Immature natural killer cell (primary cell): Measurements from ENCODE around the gene CDH4. TPM values are rescaled to one million over a fixed set of nuclear protein-coding genes. Genes with fewer than 3 reads are reported as not detected.

Source experiments
- DNase-seq, 3 donors: peaks; one replicate each; pipeline ENCODE4 v3.0.0; 2022; ENCODE audit warnings: mixed read lengths in 1 of 3
- H3K27ac Mint-ChIP-seq, 6 donors: one replicate each; pipeline ENCODE4 v1.8.0; 2020; ENCODE audit warnings: mixed read lengths in 6 of 6, mild to moderate bottlenecking in 5 of 6, inconsistent platforms in 4 of 6, moderate library complexity in 3 of 6
- H3K27me3 Mint-ChIP-seq, 3 donors: one replicate each; pipeline ENCODE4 v1.8.0; 2020 to 2021; ENCODE audit warnings: low read depth in 3 of 3, mild to moderate bottlenecking in 3 of 3, mixed read lengths in 3 of 3, moderate library complexity in 3 of 3, inconsistent platforms in 1 of 3
- H3K36me3 Mint-ChIP-seq, 3 donors: one replicate each; pipeline ENCODE4 v1.8.0; 2020; ENCODE audit warnings: mixed read lengths in 3 of 3, inconsistent platforms in 2 of 3, mild to moderate bottlenecking in 2 of 3
- H3K4me1 Mint-ChIP-seq, 2 donors: one replicate each; pipeline ENCODE4 v1.8.0; 2020; ENCODE audit warnings: inconsistent platforms in 2 of 2, mild to moderate bottlenecking in 2 of 2, mixed read lengths in 2 of 2, moderate library complexity in 1 of 2
- H3K4me3 Mint-ChIP-seq, 5 donors: one replicate each; pipeline ENCODE4 v1.8.0; 2020; ENCODE audit warnings: mild to moderate bottlenecking in 5 of 5, mixed read lengths in 5 of 5, inconsistent platforms in 3 of 5, moderate library complexity in 3 of 5
- H3K9me3 Mint-ChIP-seq, 6 donors: one replicate each; pipeline ENCODE4 v1.8.0; 2020; ENCODE audit warnings: mild to moderate bottlenecking in 6 of 6, mixed read lengths in 6 of 6, inconsistent platforms in 4 of 6, moderate library complexity in 3 of 6
- polyA plus RNA-seq, 3 donors: library from polyadenylated mRNA; unstranded; fragments of 300-500 nt; fragmentation: Illumina TruSeq; gene quantifications; one replicate each; pipeline ENCODE4 v1.2.3, GENCODE V29; 2021

CDH4 gene
- polyA plus RNA-seq, 3 donors from 2014 or later = not detected

DNA sequence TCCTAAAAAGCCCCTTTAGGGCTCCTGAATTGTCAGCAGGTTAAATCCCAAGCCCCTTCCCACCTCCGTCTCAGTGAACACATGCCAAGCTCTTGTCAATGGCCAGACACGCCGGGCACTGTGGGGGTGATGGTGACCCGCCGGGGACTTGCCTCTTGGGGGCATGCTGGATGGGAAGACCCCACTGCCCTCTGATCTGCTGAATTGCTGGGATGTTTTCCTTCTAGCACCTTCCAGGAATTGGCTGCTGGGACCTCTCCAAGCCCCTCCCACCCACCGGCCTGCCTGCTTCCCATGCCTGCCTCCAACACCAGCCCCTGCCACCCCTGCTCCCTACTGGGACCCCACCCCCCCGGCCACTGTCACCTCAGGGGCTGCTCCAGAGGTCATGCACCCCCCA, 345.9 kb downstream of the CDH4 start:
- DNase-seq = no peak
- Mint-ChIP-seq H3K27ac (no peak overlapping the region), H3K4me1 (no peaks in the 10 kb centered on the region), H3K36me3 (no peaks in the 10 kb centered on the region), H3K4me3 (no peak overlapping the region), H3K27me3 (peaks cover 0 to 5% (median 0%) of the 10 kb centered on the region in 3 donors), H3K9me3 (peaks cover 0 to 6% (median 4%) of the 10 kb centered on the region in 6 donors)

- H3K4me3 Mint-ChIP-seq = no peak overlapping the region
- no peak for DNase-seq
- H3K27ac Mint-ChIP-seq = no peak overlapping the region
- peaks cover 0 to 6% (median 0%) of the 10 kb centered on the region in 6 donors for H3K9me3 Mint-ChIP-seq
- no peaks in the 10 kb centered on the region for H3K4me1 Mint-ChIP-seq
- H3K36me3 Mint-ChIP-seq = no peaks in the 10 kb centered on the region
- H3K27me3 Mint-ChIP-seq = peaks cover 0 to 5% (median 0%) of the 10 kb centered on the region in 3 donors
These were observed 346.5 kb downstream of the CDH4 start for GRCh38 chr20:61598586-61598985.

DNA sequence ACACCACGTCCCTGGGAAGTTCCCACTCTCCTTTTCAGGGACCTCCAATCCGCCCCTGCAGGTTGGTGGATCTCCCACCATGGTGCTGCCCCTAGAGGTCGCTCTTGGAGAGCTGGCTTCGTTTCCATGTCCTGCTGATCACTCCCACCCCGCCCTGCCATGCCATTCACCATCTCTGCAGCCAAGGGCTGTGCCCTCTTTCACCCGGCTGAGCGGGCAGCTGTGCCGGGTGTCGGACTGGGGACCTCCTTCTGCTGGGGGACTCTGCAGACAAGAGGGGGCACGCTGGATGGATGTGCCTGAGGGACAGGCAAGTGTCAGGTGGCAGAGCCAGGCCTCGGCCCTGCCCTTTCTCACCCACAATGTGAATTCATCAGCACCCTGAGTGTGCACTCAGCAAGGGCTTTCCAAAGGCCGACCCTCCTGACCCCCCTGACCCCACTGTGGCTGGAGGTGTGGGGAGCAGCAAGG, 347.0 kb downstream of the CDH4 start:
- peaks cover 0 to 5% (median 2%) of the 10 kb centered on the region in 3 donors for H3K27me3 Mint-ChIP-seq
- H3K27ac Mint-ChIP-seq = no peak overlapping the region
- H3K4me3 Mint-ChIP-seq = no peak overlapping the region
- no peaks in the 10 kb centered on the region for H3K36me3 Mint-ChIP-seq
- H3K4me1 Mint-ChIP-seq = no peaks in the 10 kb centered on the region
- no peak for DNase-seq
- H3K9me3 Mint-ChIP-seq = peaks cover 0 to 6% (median 0%) of the 10 kb centered on the region in 6 donors

DNA sequence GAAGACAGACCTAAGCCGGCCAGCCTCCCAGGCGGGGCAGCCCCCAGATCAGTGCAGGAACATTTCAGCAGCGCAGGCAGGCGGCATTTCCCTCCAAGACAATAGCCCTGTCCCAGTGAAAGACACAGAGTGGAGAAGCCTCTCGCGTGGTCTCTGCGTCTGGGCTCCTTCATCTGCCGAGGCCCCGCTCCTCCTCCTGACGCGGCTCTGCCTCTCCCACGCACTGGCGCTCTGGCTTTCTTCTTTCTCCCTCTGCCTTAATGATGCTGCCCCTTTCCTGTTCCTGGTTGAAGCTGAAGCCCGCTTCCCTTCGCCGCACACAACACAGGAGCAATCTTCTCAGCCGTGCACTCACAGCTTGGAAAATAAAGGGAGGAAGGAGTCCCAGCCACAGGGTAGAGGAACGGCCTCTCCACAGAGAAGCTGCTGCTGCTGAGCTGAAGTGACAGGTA, 347.5 kb downstream of the CDH4 start:
- no peak overlapping the region for H3K27ac Mint-ChIP-seq
- no peak for DNase-seq
- H3K9me3 Mint-ChIP-seq = peaks cover 0 to 9% (median 0%) of the 10 kb centered on the region in 6 donors
- no peaks in the 10 kb centered on the region for H3K36me3 Mint-ChIP-seq
- no peaks in the 10 kb centered on the region for H3K4me1 Mint-ChIP-seq
- no peak overlapping the region for H3K4me3 Mint-ChIP-seq
- peaks cover 0 to 5% (median 2%) of the 10 kb centered on the region in 3 donors for H3K27me3 Mint-ChIP-seq

DNA sequence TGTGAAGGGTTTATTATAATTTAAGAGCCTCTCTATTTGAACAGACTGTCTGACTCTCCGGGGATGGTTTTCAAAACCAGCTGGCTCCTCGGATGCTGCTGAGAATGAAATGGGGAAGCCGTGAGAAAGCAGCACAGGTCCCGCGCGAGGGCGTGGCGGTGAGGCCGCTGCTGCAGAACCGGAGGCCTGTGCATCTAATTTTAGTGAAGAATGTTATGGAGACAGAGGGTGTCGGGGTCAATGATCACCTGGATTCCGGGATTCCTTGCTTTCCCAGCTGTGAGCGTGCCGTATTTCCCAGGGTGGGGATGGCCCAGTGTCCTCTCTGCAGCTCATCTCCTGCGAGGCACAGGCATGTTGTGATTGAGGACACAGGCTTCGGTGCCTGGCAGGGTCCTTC, 348.0 kb downstream of the CDH4 start:
- H3K4me3 Mint-ChIP-seq = no peak overlapping the region
- H3K4me1 Mint-ChIP-seq = no peaks in the 10 kb centered on the region
- H3K27ac Mint-ChIP-seq = no peak overlapping the region
- no peak for DNase-seq
- H3K9me3 Mint-ChIP-seq = peaks cover 0 to 9% (median 0%) of the 10 kb centered on the region in 6 donors
- H3K36me3 Mint-ChIP-seq = no peaks in the 10 kb centered on the region
- peaks cover 0 to 5% (median 2%) of the 10 kb centered on the region in 3 donors for H3K27me3 Mint-ChIP-seq

DNA sequence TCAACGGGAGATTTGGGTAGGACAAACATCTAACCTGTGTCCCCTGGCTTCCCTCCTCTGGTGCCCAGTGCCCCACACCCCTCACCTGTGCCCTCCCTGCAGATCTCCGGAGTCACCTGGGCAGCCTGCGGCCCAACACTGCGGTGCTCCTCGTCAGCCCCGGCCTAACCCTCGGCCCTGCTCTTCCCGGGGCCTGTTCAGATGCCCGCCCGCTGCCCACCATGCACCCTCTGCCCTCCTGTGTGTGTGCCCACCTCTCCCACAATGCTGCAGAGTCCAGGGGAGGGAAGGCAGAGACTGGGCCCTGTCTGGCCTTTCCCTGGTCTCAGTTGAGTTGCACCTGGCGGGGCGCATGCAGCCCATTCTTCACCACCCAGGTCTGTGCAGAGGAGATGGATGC, 349.3 kb downstream of the CDH4 start:
- no peak overlapping the region for H3K27ac Mint-ChIP-seq
- H3K9me3 Mint-ChIP-seq = peaks cover 0 to 6% (median 0%) of the 10 kb centered on the region in 6 donors
- H3K36me3 Mint-ChIP-seq = no peaks in the 10 kb centered on the region
- no peak overlapping the region for H3K4me3 Mint-ChIP-seq
- no peak for DNase-seq
- no peaks in the 10 kb centered on the region for H3K4me1 Mint-ChIP-seq
- peaks cover 0 to 3% (median 2%) of the 10 kb centered on the region in 3 donors for H3K27me3 Mint-ChIP-seq

DNA sequence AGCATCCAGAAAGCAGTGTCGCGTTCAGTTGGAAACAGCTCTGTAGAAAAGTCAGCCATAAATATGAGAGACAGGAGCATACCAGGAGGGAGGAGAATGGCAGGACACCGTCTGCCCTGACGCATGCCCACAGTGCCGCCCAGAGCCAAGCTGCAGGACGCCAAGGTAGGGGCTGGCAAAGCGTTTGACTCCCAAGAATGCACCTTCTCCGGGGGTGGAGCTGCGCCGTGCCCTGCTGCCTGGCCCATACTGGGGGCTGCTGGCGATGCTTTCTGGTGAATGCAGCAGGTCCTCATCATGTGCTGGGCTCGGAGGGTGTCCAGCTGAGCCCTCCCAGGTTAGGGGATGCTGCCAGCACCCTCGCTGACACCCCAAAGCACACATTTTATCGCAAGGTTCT, 349.8 kb downstream of the CDH4 start:
- DNase-seq = no peak
- no peak overlapping the region for H3K4me3 Mint-ChIP-seq
- no peak overlapping the region for H3K27ac Mint-ChIP-seq
- H3K4me1 Mint-ChIP-seq = no peaks in the 10 kb centered on the region
- H3K9me3 Mint-ChIP-seq = peaks cover 0 to 6% (median 0%) of the 10 kb centered on the region in 6 donors
- no peaks in the 10 kb centered on the region for H3K36me3 Mint-ChIP-seq
- peaks cover 0 to 4% (median 3%) of the 10 kb centered on the region in 3 donors for H3K27me3 Mint-ChIP-seq

GRCh38 chr20:61603715-61604114, 351.7 kb downstream of the CDH4 start:
- no peak for DNase-seq
- Mint-ChIP-seq H3K4me3 (no peak overlapping the region), H3K27ac (no peak overlapping the region), H3K4me1 (no peaks in the 10 kb centered on the region), H3K27me3 (peaks cover 2 to 9% (median 3%) of the 10 kb centered on the region in 3 donors), H3K36me3 (no peaks in the 10 kb centered on the region), H3K9me3 (peaks cover 0 to 4% (median 0%) of the 10 kb centered on the region in 6 donors)

- Mint-ChIP-seq H3K4me1 (no peaks in the 10 kb centered on the region), H3K9me3 (peaks cover 0 to 4% (median 0%) of the 10 kb centered on the region in 6 donors), H3K27ac (no peak overlapping the region), H3K36me3 (no peaks in the 10 kb centered on the region), H3K27me3 (peaks cover 2 to 9% (median 2%) of the 10 kb centered on the region in 3 donors), H3K4me3 (no peak overlapping the region)
- no peak for DNase-seq
These were observed 352.5 kb downstream of the CDH4 start for GRCh38 chr20:61604549-61604948.

DNA sequence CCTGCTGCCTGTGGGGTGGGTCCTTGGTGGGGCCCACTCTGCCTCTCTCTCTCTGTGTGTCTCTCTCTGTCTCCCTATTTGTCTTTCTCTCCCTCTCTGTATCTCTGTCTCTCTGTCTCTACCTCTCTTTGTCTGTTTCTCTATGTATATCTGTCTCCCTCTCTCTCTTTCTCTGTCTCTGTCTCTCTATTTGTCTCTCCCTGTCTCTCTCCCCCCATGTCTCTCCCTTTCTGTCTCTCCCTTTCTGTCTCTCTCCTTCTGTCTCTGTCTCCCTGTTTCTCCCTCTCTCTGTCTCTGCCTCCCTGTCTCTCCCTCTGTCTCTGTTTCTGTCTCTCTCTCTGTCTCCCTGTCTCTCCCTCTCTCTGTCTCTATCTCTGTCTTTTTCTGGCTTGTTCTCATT, 353.2 kb downstream of the CDH4 start:
- Mint-ChIP-seq H3K36me3 (no peaks in the 10 kb centered on the region), H3K27ac (no peak overlapping the region), H3K27me3 (peaks cover 0 to 9% (median 3%) of the 10 kb centered on the region in 3 donors), H3K9me3 (peaks cover 0 to 5% (median 1%) of the 10 kb centered on the region in 6 donors), H3K4me3 (no peak overlapping the region), H3K4me1 (no peaks in the 10 kb centered on the region)
- no peak for DNase-seq

GRCh38 chr20:61605862-61606557, 353.9 kb downstream of the CDH4 start:
- no peak overlapping the region for H3K4me3 Mint-ChIP-seq
- H3K9me3 Mint-ChIP-seq = peaks cover 0 to 5% (median 1%) of the 10 kb centered on the region in 6 donors
- peaks cover 0 to 9% (median 3%) of the 10 kb centered on the region in 3 donors for H3K27me3 Mint-ChIP-seq
- no peak overlapping the region for H3K27ac Mint-ChIP-seq
- no peaks in the 10 kb centered on the region for H3K4me1 Mint-ChIP-seq
- H3K36me3 Mint-ChIP-seq = no peaks in the 10 kb centered on the region
- DNase-seq = no peak

GRCh38 chr20:61608275-61609085, 356.4 kb downstream of the CDH4 start:
- H3K27me3 Mint-ChIP-seq = peaks cover 0 to 9% (median 3%) of the 10 kb centered on the region in 3 donors
- H3K36me3 Mint-ChIP-seq = no peaks in the 10 kb centered on the region
- no peak for DNase-seq
- H3K27ac Mint-ChIP-seq = no peak overlapping the region
- H3K9me3 Mint-ChIP-seq = peaks cover 0 to 5% (median 2%) of the 10 kb centered on the region in 6 donors
- no peak overlapping the region for H3K4me3 Mint-ChIP-seq
- no peaks in the 10 kb centered on the region for H3K4me1 Mint-ChIP-seq

DNA sequence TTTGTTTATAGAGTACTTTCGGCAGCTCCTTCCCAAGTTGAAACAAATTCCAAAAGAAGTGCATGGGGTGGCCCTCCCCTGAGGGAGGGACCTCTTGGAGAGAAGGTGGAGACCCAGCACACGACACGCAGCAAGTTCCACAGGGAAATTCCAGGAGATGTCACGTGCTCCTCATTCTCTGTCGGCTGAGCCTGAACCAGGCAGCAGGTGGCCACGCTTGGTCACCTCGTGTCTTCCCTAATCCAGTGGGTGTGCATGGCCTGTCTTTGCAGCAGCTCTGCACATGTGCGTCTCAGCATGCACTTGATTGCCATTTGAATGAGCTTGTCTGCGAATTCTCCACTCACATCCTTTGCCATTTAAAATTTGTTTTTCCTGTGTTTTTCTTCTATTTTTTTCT, 357.4 kb downstream of the CDH4 start:
- no peak overlapping the region for H3K4me3 Mint-ChIP-seq
- no peaks in the 10 kb centered on the region for H3K4me1 Mint-ChIP-seq
- no peaks in the 10 kb centered on the region for H3K36me3 Mint-ChIP-seq
- peaks cover 0 to 8% (median under 1%) of the 10 kb centered on the region in 6 donors for H3K9me3 Mint-ChIP-seq
- no peak for DNase-seq
- H3K27ac Mint-ChIP-seq = no peak overlapping the region
- H3K27me3 Mint-ChIP-seq = peaks cover 0 to 7% (median 3%) of the 10 kb centered on the region in 3 donors
